Calu3 (cell line): Measurements from ENCODE around the gene TNFSF12. TPM values are rescaled to one million over a fixed set of nuclear protein-coding genes. Genes with fewer than 3 reads are reported as not detected.

ENCODE experiments used
- BruUV-seq: library from RNA; stranded (reverse); fragments of 400-500 nt; replicated peaks from 2 replicates; lab custom pipeline; 2021; lab: Mats Ljungman, UMichigan
- CTCF ChIA-PET: fragments of 300-600 bp; sonication (Branson Sonifier 250); formaldehyde crosslinking; loops from one replicate; lab custom pipeline; 2022; ENCODE audit warnings: antibody characterized with exemption; lab: Charles Lee
- DNase-seq: peaks from one replicate; pipeline ENCODE4 v3.0.0; 2022
- H3K27ac Mint-ChIP-seq: one replicate; pipeline ENCODE4 v1.8.0; 2022; ENCODE audit warnings: mixed read lengths; ENCODE audit not compliant: unreplicated experiment
- H3K27me3 Mint-ChIP-seq: one replicate; pipeline ENCODE4 v1.8.0; 2022; ENCODE audit warnings: mixed read lengths; ENCODE audit not compliant: unreplicated experiment
- H3K36me3 Mint-ChIP-seq: one replicate; pipeline ENCODE4 v1.8.0; 2022; ENCODE audit warnings: mild to moderate bottlenecking, moderate library complexity, mixed read lengths; ENCODE audit not compliant: insufficient read depth, unreplicated experiment
- H3K4me1 Mint-ChIP-seq: one replicate; pipeline ENCODE4 v1.8.0; 2022; ENCODE audit warnings: mild to moderate bottlenecking, low read depth, mixed read lengths; ENCODE audit not compliant: unreplicated experiment
- H3K4me3 Mint-ChIP-seq: one replicate; pipeline ENCODE4 v1.8.0; 2022; ENCODE audit warnings: mild to moderate bottlenecking, low read depth, moderate library complexity, mixed read lengths; ENCODE audit not compliant: unreplicated experiment
- H3K9me3 Mint-ChIP-seq: one replicate; pipeline ENCODE4 v1.8.0; 2022; ENCODE audit warnings: low read depth, mixed read lengths; ENCODE audit not compliant: unreplicated experiment
- intact Hi-C: fragments of 100-400 bp; cut with micrococcal nuclease; formaldehyde crosslinking; loops from one replicate; pipeline ENCODE4 v1.10.0; 2022; ENCODE audit not compliant: unreplicated experiment
- total RNA-seq: library from RNA; stranded (reverse); gene quantifications from 2 replicates; pipeline ENCODE4 v1.2.3, GENCODE V29; 2022
- TF ChIP-seq, protein P1 (sequence below): fragments of 200-600 bp; IDR thresholded peaks from one replicate; pipeline ENCODE4 v1.8.0; 2022; ENCODE audit warnings: antibody characterized with exemption; ENCODE audit not compliant: unreplicated experiment

TNFSF12 gene
- total RNA-seq, 1 experiment from 2014 or later = 7.7 TPM

GRCh38 chr17:7560172-7561027 lies 11.5 kb downstream of the TNFSF12 start:
- Mint-ChIP-seq H3K4me1 (peaks cover 44% of the 10 kb centered on the region), H3K36me3 (peaks cover 65% of the 10 kb centered on the region), H3K9me3 (no peaks in the 10 kb centered on the region), H3K27ac (peak overlapping the region; percentile 64), H3K27me3 (no peaks in the 10 kb centered on the region), H3K4me3 (peak overlapping the region; percentile 90)
- TF ChIP-seq, protein P1, sequence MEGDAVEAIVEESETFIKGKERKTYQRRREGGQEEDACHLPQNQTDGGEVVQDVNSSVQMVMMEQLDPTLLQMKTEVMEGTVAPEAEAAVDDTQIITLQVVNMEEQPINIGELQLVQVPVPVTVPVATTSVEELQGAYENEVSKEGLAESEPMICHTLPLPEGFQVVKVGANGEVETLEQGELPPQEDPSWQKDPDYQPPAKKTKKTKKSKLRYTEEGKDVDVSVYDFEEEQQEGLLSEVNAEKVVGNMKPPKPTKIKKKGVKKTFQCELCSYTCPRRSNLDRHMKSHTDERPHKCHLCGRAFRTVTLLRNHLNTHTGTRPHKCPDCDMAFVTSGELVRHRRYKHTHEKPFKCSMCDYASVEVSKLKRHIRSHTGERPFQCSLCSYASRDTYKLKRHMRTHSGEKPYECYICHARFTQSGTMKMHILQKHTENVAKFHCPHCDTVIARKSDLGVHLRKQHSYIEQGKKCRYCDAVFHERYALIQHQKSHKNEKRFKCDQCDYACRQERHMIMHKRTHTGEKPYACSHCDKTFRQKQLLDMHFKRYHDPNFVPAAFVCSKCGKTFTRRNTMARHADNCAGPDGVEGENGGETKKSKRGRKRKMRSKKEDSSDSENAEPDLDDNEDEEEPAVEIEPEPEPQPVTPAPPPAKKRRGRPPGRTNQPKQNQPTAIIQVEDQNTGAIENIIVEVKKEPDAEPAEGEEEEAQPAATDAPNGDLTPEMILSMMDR = peak; percentile 53
- BruUV-seq = no TSS peak
- CTCF ChIA-PET = interaction anchor here (0.6 to 2.6 kb wide), 13 partner anchors 14 to 1293 kb away, joined by 3 to 33 read pairs (median 3); partner anchors contain the start of genes DNAH2, SLC2A4, TMEM102 and TMEM256
- DNase-seq = peak; percentile 76
- intact Hi-C loops = loop anchor here (1.0 to 5.0 kb wide), 3 partner anchors 46 to 203 kb away; partner anchors contain the start of genes FGF11, TMEM102 and TMEM95

GRCh38 chr17:7561028-7561575 lies 12.2 kb downstream of the TNFSF12 start:
- Mint-ChIP-seq H3K36me3 (peaks cover 72% of the 10 kb centered on the region), H3K27me3 (no peaks in the 10 kb centered on the region), H3K4me3 (peak overlapping the region; percentile 90), H3K4me1 (peaks cover 40% of the 10 kb centered on the region), H3K9me3 (no peaks in the 10 kb centered on the region), H3K27ac (peak overlapping the region; percentile 64)
- intact Hi-C loops = loop anchor here (1.0 to 5.0 kb wide), 3 partner anchors 47 to 204 kb away; partner anchors contain the start of genes FGF11, TMEM102 and TMEM95
- peak; percentile 90 for DNase-seq
- TF ChIP-seq, protein P1 = peak; percentile 43
- CTCF ChIA-PET = interaction anchor here (0.6 to 2.6 kb wide), 12 partner anchors 13 to 1292 kb away, joined by 3 to 33 read pairs (median 3); partner anchors contain the start of genes DNAH2, SLC2A4, TMEM102 and TMEM256
- BruUV-seq = TSS peak; percentile 82

DNA sequence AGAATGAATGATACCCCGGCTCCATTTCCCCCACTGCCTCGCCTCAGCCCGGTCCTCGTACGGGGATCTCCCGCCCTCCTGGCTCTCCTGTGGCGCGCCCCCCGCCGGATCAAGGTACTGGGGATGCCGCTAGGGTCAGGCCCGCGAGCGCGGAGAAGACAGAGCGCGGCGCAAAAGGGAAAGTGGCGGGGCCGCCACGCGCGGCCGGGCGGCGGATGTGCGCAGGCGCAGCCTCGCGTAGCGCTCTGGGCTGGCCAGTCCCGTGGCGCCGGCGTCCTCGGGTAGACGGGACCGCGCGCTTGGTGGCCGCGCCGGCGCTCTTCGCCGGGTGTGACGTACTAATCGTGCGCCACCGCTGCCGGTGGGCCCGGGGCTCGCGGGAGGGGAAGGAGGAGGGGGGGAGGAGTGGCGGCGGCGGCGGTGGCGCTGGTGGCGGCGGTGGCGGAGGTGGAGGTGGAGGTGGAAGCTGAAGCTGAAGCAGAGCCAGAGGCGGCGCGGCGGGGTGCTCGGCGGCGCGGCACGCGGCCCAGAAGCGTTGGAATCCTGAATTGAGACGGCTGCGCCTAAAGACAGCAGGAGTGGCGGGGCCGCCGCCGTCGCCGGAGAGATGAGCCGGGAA lies 12.8 kb downstream of the TNFSF12 start, which contains the start of gene SENP3:
Gene SENP3 (plus strand): TSS at position 331 of the 619 bp plus-strand sequence. CDS start 1,158 bp downstream, outside the sequence.
- peak within 1 kb of the TSS; percentile 86 for H3K27ac Mint-ChIP-seq
- no TSS peak for BruUV-seq

More for the DNA sequence above, 12.8 kb downstream of the TNFSF12 start, which contains the start of gene SENP3:
- intact Hi-C loops = loop anchor here (1.0 to 5.0 kb wide), 3 partner anchors 47 to 204 kb away; partner anchors contain the start of genes FGF11, TMEM102 and TMEM95
- peak within 1 kb of the TSS; percentile 90 for H3K4me3 Mint-ChIP-seq
- H3K4me1 Mint-ChIP-seq = peaks cover 40% of the 10 kb centered on the region
- DNase-seq = peak; percentile 88
- no peaks in the 10 kb centered on the region for H3K9me3 Mint-ChIP-seq
- peaks cover 75% of the 10 kb centered on the region for H3K36me3 Mint-ChIP-seq
- TF ChIP-seq, protein P1 = no peak
- H3K27me3 Mint-ChIP-seq = no peaks in the 10 kb centered on the region
- CTCF ChIA-PET = interaction anchor here (1.3 to 2.2 kb wide), 3 partner anchors 29 to 281 kb away, joined by 3 to 13 read pairs (median 5); partner anchors contain the start of genes SLC2A4 and TMEM102
